ENCODE data around the gene OR2T10.
"Not testable (repeated sequence)": the region's sequence is repeated elsewhere in the genome, so short reads cannot be mapped to it uniquely, and the experiment has no call there.

Gene OR2T10

GRCh38 chr1:248597589-248597988 lies at the start of gene OR2T10:
TSS of gene OR2T10 (minus strand) at chr1:248597700. CDS start at chr1:248593768, 3,932 bp downstream.
- no peak for DNase-seq

- not testable (repeated sequence) for DNase-seq
Observed at GRCh38 chr1:248645178-248645577, 47.7 kb upstream of the OR2T10 start, which contains the start of gene OR2T35. TSS of gene OR2T35 (minus strand) at chr1:248645278. CDS start at chr1:248639258, 6,020 bp downstream.

GRCh38 chr1:248642971-248643651 lies 45.6 kb upstream of the OR2T10 start:
- DNase-seq = not testable (repeated sequence)

- DNase-seq = not testable (repeated sequence)
Observed at GRCh38 chr1:248641583-248641982, 44.1 kb upstream of the OR2T10 start.

GRCh38 chr1:248640906-248641305 lies 43.4 kb upstream of the OR2T10 start:
- not testable (repeated sequence) for DNase-seq

- DNase-seq = not testable (repeated sequence)
Observed at GRCh38 chr1:248639652-248640051, 42.2 kb upstream of the OR2T10 start.

- not testable (repeated sequence) for DNase-seq
Observed at GRCh38 chr1:248636612-248637011, 39.1 kb upstream of the OR2T10 start.

- DNase-seq = not testable (repeated sequence)
Observed at GRCh38 chr1:248634991-248635390, 37.5 kb upstream of the OR2T10 start, which contains the start of gene OR2T11. TSS of gene OR2T11 (minus strand) at chr1:248635091. CDS start at chr1:248627128, 7,963 bp downstream.

GRCh38 chr1:248631354-248632008 lies 34.0 kb upstream of the OR2T10 start:
- no peak for DNase-seq

- DNase-seq = no peak
Observed at GRCh38 chr1:248630551-248630950, 33.1 kb upstream of the OR2T10 start.

GRCh38 chr1:248627971-248628844 lies 30.7 kb upstream of the OR2T10 start:
- DNase-seq = no peak

GRCh38 chr1:248625971-248626370 lies 28.5 kb upstream of the OR2T10 start:
- DNase-seq = no peak

- no peak for DNase-seq
Observed at GRCh38 chr1:248625166-248625565, 27.7 kb upstream of the OR2T10 start.

- DNase-seq = no peak
Observed at GRCh38 chr1:248622570-248623001, 25.1 kb upstream of the OR2T10 start.

GRCh38 chr1:248621770-248622169 lies 24.3 kb upstream of the OR2T10 start:
- no peak for DNase-seq

GRCh38 chr1:248618878-248619277 lies 21.4 kb upstream of the OR2T10 start:
- DNase-seq = no peak

- no peak for DNase-seq
Observed at GRCh38 chr1:248618119-248618518, 20.6 kb upstream of the OR2T10 start.

GRCh38 chr1:248613742-248614141 lies 16.2 kb upstream of the OR2T10 start:
- no peak for DNase-seq

GRCh38 chr1:248611883-248612414 lies 14.4 kb upstream of the OR2T10 start:
- DNase-seq = no peak

GRCh38 chr1:248610301-248610700 lies 12.8 kb upstream of the OR2T10 start:
- DNase-seq = no peak

GRCh38 chr1:248599396-248599795 lies 1.9 kb upstream of the OR2T10 start:
- DNase-seq = no peak

GRCh38 chr1:248596615-248597014 lies 885 bp downstream of the OR2T10 start:
- DNase-seq = no peak

- no peak for DNase-seq
Observed at GRCh38 chr1:248593226-248593625, 4.3 kb downstream of the OR2T10 start.

Measured in NCI-H510A (cell line).